ENCODE data around the gene PLA2G2C.

PLA2G2C gene

GRCh38 chr1:20183616-20184271 lies 2.6 kb downstream of the PLA2G2C start:
- DNase-seq = no peak

DNA sequence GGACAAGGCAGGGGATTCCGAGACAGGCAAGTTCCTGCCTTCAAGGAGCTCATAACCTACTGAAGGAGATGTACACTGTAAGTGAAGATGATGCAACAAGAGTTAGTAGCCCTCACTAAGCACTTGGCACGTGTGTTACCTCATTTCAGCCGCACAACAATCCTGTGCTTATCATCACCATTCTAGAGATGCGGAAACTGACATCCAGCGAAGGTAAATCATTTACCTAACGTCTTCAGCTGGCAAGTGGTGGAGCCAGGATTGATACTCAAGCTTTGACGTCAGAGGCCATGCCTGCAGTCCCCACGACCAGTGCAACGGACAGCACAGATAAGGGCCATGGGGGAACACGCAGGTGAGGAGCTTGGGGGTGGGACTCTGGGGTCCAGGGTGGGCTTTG lies 3.3 kb downstream of the PLA2G2C start:
- no peak for DNase-seq

- no peak for DNase-seq
Observed at GRCh38 chr1:20182415-20182814, 3.9 kb downstream of the PLA2G2C start.

- no peak for DNase-seq
Observed at GRCh38 chr1:20180844-20181207, 5.5 kb downstream of the PLA2G2C start.

DNA sequence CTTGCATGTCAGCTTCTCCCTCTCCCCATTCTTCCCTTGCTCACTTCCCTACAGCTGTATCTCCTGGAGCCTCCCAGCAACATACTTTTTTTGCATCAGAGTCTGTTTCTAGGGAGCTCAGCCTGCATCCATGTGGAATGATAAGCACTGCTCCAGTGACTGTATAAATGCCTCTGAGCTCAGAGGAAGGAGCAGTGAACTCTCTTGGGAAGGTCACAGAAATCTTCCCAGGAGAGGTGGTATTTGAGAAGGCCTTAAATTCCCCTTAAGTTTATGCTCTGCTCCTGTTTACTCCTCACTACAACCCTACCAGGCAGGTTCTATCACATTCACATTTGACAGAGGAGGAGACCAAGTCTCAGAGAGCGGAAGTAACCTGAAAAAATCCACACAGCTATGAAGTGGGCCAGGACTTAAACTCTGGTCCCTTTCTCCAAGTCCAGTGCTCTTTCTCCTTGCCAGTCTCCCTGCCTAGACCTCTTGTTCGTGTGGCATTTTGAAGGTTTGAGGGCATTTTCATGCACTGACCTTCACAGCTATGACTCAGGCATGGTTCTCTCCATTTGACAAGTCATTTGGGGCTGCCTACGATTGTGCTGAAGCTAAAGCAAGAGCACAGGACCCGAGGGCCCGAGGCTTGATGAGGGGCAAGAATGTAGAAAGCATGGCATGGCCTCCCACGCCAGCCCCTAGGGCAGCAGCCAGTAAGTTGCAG lies 6.0 kb downstream of the PLA2G2C start:
- DNase-seq = no peak

DNA sequence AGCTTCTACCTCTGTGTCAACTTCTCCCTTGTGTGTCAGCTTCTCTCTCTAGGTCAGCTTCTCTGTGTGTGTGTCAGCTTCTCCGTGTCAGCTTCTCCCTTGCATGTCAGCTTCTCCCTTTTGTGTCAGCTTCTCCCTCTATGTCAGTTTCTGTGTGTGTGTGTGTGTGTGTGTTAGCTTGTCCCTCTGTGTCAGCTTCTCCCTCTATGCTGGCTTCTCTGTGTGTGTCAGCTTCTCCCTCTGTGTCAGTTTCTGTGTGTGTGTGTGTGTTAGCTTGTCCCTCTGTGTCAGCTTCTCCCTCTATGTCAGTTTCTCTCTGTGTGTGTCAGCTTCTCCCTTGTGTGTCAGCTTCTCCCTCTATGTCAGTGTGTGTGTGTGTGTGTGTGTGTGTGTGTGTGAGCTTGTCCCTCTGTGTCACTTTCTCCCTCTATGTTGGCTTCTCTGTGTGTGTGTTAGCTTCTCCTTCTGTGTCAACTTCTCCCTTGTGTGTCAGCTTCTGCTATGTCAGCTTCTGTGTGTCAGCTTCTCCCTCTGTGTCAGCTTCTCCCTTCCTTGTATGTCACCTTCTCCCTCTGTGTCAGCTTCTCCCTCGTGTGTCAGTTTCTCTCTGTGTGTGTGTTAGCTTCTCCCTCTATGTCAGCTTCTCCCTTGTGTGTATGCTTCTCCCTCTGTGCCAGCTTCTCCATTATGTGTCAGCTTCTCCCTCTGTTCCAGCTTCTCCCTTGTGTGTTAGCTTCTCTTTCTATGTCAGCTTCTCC lies 6.8 kb downstream of the PLA2G2C start:
- DNase-seq = no peak

- DNase-seq = no peak
Observed at GRCh38 chr1:20178634-20179370, 7.5 kb downstream of the PLA2G2C start.

- DNase-seq = no peak
Observed at GRCh38 chr1:20174937-20175666, 11.2 kb downstream of the PLA2G2C start.

DNA sequence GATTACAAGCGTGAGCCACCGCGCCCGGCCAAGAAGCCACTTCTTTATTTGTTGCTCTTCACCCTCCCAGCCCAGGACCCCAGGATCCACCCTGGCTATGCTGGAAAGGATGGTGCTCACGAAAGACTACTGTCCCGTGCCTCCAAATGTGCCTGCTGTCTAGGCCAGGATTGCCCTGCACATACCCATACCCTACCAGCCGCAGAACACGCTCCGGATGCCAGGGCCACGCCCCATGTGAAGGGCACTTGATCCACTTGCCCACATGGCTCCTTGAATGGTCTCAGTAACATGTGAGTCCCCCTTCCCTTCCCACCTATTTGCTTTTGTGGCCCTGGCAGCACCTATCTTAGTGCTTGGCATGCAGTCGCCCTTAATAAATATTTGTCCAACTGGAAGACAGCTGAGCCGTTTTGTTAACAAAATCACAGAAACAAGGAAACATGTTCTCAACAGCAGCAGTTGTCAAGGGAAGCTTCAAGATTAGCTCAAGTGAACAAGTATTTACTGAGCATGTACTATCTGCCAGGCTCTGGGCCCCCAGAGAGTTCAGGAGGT lies 14.2 kb downstream of the PLA2G2C start:
- no peak for DNase-seq

DNA sequence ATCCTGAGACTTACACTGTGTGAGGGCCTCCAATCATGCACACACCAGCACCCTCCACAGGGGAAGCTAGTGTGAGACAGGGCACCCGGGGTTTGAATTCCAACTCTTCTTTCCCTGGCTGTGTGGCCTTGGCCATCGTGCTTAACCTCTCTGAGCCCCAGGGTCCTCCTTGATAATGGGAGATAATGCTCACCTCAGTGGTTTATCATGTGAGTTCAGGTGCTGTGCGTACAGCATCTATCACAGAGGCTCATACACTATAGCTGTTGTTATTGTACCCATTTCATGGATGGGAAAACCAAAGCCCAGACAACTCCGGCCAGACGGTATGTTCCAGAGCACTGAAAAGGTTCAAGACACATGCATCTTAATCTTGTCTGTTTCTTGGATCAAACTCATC lies 16.4 kb downstream of the PLA2G2C start:
- DNase-seq = no peak

DNA sequence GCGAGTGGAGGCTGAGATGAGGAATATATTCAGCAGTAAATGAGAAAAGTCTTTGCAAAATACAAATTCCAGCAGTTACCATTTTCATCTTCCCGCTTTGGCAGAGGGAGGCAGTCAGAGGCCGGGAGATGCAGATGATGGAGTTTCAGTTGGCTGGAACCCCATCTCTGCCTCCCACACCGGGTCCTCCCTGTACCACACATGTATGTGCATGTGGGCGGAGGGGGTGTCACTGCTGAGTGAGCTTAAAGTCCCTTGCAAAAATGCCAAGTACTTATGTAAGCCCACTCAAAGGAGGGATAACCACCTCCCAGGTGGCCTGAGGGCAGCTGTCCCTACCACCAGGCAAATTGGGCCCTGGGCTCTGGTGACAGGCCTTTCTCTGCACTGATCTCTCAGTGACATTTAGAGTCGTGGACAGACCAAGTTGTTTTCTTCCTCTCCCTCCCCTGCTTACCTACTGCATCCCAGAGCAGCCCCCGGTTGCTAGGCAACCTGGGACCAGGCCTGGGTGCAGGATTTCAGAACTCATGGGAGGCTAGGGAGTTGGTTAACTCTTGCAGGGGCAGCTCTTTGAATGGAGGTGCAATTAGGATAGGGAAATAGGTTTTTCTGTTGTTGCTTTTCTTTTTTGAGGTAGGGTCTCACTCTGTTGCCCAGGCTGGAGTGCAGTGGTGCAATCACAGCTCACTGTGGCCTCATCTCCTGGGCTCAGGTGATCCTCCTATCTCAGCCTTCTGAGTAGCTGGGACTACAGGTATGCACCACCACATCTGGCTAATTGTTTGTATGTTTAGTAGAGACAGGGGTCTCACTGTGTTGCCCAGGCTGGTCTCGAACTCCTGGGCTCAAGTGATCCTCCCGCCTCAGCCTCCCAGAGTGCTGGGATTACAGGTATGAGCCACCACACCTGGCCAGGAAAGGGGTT lies 17.5 kb downstream of the PLA2G2C start:
- no peak for DNase-seq

- no peak for DNase-seq
Observed at GRCh38 chr1:20167126-20167525, 19.2 kb downstream of the PLA2G2C start.

GRCh38 chr1:20166051-20166450 lies 20.3 kb downstream of the PLA2G2C start:
- DNase-seq = no peak

GRCh38 chr1:20165522-20165951 lies 20.8 kb downstream of the PLA2G2C start:
- DNase-seq = no peak

DNA sequence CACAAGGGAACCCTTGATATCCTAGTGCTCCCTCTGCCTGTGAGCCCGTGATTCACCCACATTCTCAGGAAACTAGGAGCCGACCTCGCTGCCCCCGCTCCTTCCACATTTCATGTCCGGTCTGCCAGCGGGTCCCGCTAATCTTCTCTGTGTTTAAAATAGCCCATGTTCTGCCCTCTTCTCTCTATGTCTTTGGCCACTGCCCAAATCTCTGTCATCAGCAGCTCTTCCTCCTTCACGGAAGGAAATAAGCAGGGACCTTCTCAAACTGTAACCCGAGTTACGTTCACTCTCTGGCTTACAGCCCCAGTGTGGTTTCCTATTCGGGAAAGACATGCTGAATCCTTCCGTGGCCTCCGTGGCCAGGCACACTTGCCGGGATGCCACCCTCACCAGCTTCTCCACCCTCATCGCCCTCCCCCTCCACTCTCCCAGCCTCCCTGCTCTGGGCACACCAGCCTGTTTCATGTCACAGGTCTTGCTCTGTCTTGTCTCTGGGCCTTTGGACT lies 21.6 kb downstream of the PLA2G2C start:
- DNase-seq = no peak

GRCh38 chr1:20160034-20160433 lies 26.3 kb downstream of the PLA2G2C start:
- DNase-seq = no peak

- no peak for DNase-seq
Observed at GRCh38 chr1:20158358-20159070, 27.8 kb downstream of the PLA2G2C start.

DNA sequence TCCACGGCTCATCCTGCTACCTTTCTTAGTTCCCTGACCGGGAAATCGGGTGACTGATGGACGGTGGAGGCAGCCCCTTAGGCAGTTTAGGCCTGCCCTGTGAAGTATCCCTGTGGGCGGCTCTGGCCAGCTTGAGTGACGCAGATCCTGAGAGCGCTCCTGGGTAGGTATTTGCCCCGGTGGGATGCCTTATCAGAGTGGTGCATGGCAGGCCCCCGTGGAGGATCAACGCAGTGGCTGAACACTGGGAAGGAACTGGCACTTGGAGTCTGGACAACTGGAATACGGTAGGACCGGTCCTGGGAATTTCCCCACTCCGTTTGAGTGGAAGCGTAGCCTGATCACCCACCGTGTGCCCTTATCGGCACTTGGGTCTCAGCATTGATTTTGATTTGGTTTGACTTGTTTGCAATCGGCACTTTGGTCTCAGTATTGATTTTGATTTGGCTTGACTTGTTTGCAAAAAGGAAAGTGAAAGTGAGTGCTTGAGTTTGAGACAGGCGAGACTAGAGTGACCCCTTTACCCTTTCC lies 32.0 kb downstream of the PLA2G2C start:
- no peak for DNase-seq

GRCh38 chr1:20153000-20153418 lies 33.3 kb downstream of the PLA2G2C start:
- DNase-seq = no peak

DNA sequence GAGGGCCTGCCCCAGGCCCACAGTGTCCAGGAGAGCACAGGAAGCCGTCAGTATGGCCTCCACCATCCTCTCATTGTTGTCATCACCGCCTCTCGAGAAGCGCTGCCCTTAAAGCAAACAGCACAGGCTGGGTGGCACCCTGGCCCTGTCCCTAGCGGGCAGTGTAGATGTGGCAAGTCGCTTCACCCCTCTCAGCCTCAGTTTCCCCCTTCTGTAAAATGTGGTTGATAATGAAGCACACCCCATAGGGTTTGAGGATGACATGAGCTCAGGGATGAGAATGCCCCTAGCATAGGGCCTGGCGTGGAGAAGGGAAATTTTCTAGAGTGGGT lies 33.8 kb downstream of the PLA2G2C start:
- no peak for DNase-seq

All from activated CD4-positive, alpha-beta T cell treated with anti-CD3 and anti-CD28 coated beads, Interleukin-2, amount 50 U/mL, for 1 hour (primary cell).